Astrocyte (in vitro differentiated cells and primary cell): Measurements from ENCODE around the gene CEP89. TPM values are rescaled to one million over a fixed set of nuclear protein-coding genes. Genes with fewer than 3 reads are reported as not detected.

ENCODE experiments used
- DNase-seq: peaks from one replicate; pipeline ENCODE4 v3.0.0-alpha.2; 2010; ENCODE audit warnings: low read depth
- FAIRE-seq: peaks from 2 replicates; lab custom pipeline; 2011; peaks lifted over from hg19 to GRCh38; lab: Jason Lieb, UNC
- H2AFZ ChIP-seq: 2 replicates; pipeline ENCODE4 v1.6.0; 2012; ENCODE audit warnings: low read depth, low read length, inconsistent platforms
- H3K27ac ChIP-seq: 2 replicates; pipeline ENCODE4 v1.5.1; 2011; ENCODE audit warnings: low read depth, low read length, inconsistent platforms
- H3K27me3 ChIP-seq: 2 replicates; pipeline ENCODE4 v1.6.0; 2011; ENCODE audit warnings: low read length, inconsistent platforms; ENCODE audit not compliant: insufficient read depth
- H3K36me3 ChIP-seq: 2 replicates; pipeline ENCODE4 v1.5.1; 2011; ENCODE audit warnings: low read length, inconsistent platforms; ENCODE audit not compliant: insufficient read depth
- H3K4me1 ChIP-seq: 2 replicates; pipeline ENCODE4 v1.5.1; 2011; ENCODE audit warnings: low read length, inconsistent platforms; ENCODE audit not compliant: insufficient read depth
- H3K4me2 ChIP-seq: 2 replicates; pipeline ENCODE4 v1.6.0; 2012; ENCODE audit warnings: low read length, inconsistent platforms
- H3K4me3 ChIP-seq: 2 replicates; pipeline ENCODE4 v1.5.1; 2011; ENCODE audit warnings: low read depth, mild to moderate bottlenecking, low read length, inconsistent platforms; ENCODE audit not compliant: insufficient read depth
- H3K79me2 ChIP-seq: 2 replicates; pipeline ENCODE4 v1.6.0; 2012; ENCODE audit warnings: mild to moderate bottlenecking, low read length, inconsistent platforms; ENCODE audit not compliant: insufficient read depth
- H3K9ac ChIP-seq: 2 replicates; pipeline ENCODE4 v1.6.0; 2012; ENCODE audit warnings: mild to moderate bottlenecking, low read length, inconsistent platforms
- H3K9me3 ChIP-seq: 2 replicates; pipeline ENCODE4 v1.5.1; 2012; ENCODE audit warnings: low read depth, mild to moderate bottlenecking, low read length, inconsistent platforms; ENCODE audit not compliant: insufficient read depth
- H4K20me1 ChIP-seq: 2 replicates; pipeline ENCODE4 v1.6.0; 2012; ENCODE audit warnings: low read length, inconsistent platforms; ENCODE audit not compliant: insufficient read depth
- H3K27ac Mint-ChIP-seq: one replicate; pipeline ENCODE4 v1.8.0; 2021; ENCODE audit warnings: mild to moderate bottlenecking, mixed read lengths; ENCODE audit not compliant: unreplicated experiment
- H3K27me3 Mint-ChIP-seq: one replicate; pipeline ENCODE4 v1.8.0; 2021; ENCODE audit warnings: low read depth, mixed read lengths; ENCODE audit not compliant: unreplicated experiment
- H3K36me3 Mint-ChIP-seq: one replicate; pipeline ENCODE4 v1.8.0; 2021; ENCODE audit warnings: low read depth, mixed read lengths; ENCODE audit not compliant: unreplicated experiment
- H3K4me1 Mint-ChIP-seq: one replicate; pipeline ENCODE4 v1.8.0; 2021; ENCODE audit warnings: low read depth, mixed read lengths; ENCODE audit not compliant: unreplicated experiment
- H3K4me3 Mint-ChIP-seq: one replicate; pipeline ENCODE4 v1.8.0; 2021; ENCODE audit warnings: mild to moderate bottlenecking, moderate library complexity, mixed read lengths; ENCODE audit not compliant: unreplicated experiment
- H3K9me3 Mint-ChIP-seq: one replicate; pipeline ENCODE4 v1.8.0; 2021; ENCODE audit warnings: mild to moderate bottlenecking, mixed read lengths; ENCODE audit not compliant: unreplicated experiment
- CTCF ChIP-seq: IDR thresholded peaks from 2 replicates; pipeline ENCODE4 v1.5.1; 2011; ENCODE audit warnings: low read depth, mild to moderate bottlenecking, inconsistent platforms, low read length, moderate library complexity; ENCODE audit not compliant: insufficient read depth
- EZH2 ChIP-seq: IDR thresholded peaks from 2 replicates; pipeline ENCODE4 v1.6.1; 2012; ENCODE audit warnings: mild to moderate bottlenecking, low read length, inconsistent platforms; ENCODE audit not compliant: insufficient read depth
- total RNA-seq: library from RNA; stranded (reverse); gene quantifications from 2 replicates; pipeline ENCODE4 v1.2.1, GENCODE V29; 2021

Gene CEP89
- total RNA-seq, 1 donor from 2014 or later, result 28.3 TPM

- H3K27me3 ChIP-seq, result no peaks in the 10 kb centered on the region
- Mint-ChIP-seq H3K27me3 (no peaks in the 10 kb centered on the region), H3K36me3 (peaks cover 3% of the 10 kb centered on the region), H3K4me1 (no peaks in the 10 kb centered on the region), H3K9me3 (no peaks in the 10 kb centered on the region), H3K4me3 (no peak overlapping the region), H3K27ac (no peak overlapping the region)
- no peak overlapping the region for H3K27ac ChIP-seq
- H3K4me1 ChIP-seq, result no peaks in the 10 kb centered on the region
- no peak overlapping the region for H3K4me3 ChIP-seq
- H3K9me3 ChIP-seq, result no peaks in the 10 kb centered on the region
- FAIRE-seq (no peak), DNase-seq (peak; percentile 27)
- peaks cover 5% of the 10 kb centered on the region for H3K79me2 ChIP-seq
- peak; percentile 88 for TF ChIP-seq CTCF
- TF ChIP-seq EZH2, result no peak
- no peaks in the 10 kb centered on the region for H3K36me3 ChIP-seq
- no peak overlapping the region for H3K4me2 ChIP-seq
- no peak overlapping the region for H3K9ac ChIP-seq
- H4K20me1 ChIP-seq, result no peaks in the 10 kb centered on the region
- no peak overlapping the region for H2AFZ ChIP-seq
Measured at GRCh38 chr19:32976223-32976805, 4.6 kb upstream of the CEP89 start.

GRCh38 chr19:32971012-32971595 lies 654 bp downstream of the CEP89 start:
- Histone ChIP-seq H3K36me3 (peaks cover 8% of the 10 kb centered on the region), H3K4me3 (peak overlapping the region; percentile 83), H2AFZ (peak overlapping the region; percentile 94), H3K9me3 (no peaks in the 10 kb centered on the region), H3K27me3 (no peaks in the 10 kb centered on the region), H4K20me1 (peaks cover 19% of the 10 kb centered on the region), H3K4me1 (peaks cover 6% of the 10 kb centered on the region), H3K9ac (peak overlapping the region; percentile 86), H3K4me2 (peak overlapping the region; percentile 98), H3K27ac (peak overlapping the region; percentile 38), H3K79me2 (peaks cover 34% of the 10 kb centered on the region)
- peaks cover 5% of the 10 kb centered on the region for H3K36me3 Mint-ChIP-seq
- no peaks in the 10 kb centered on the region for H3K9me3 Mint-ChIP-seq
- FAIRE-seq (no peak), DNase-seq (no peak)
- TF ChIP-seq EZH2 (no peak), CTCF (no peak)
- no peaks in the 10 kb centered on the region for H3K27me3 Mint-ChIP-seq
- H3K27ac Mint-ChIP-seq, result peak overlapping the region; percentile 89
- H3K4me1 Mint-ChIP-seq, result peaks cover 3% of the 10 kb centered on the region
- peak overlapping the region; percentile 98 for H3K4me3 Mint-ChIP-seq

GRCh38 chr19:32969549-32969948 lies 2.2 kb downstream of the CEP89 start:
- TF ChIP-seq CTCF (no peak), EZH2 (no peak)
- Mint-ChIP-seq H3K4me1 (peaks cover 3% of the 10 kb centered on the region), H3K9me3 (no peaks in the 10 kb centered on the region), H3K27ac (no peak overlapping the region), H3K27me3 (no peaks in the 10 kb centered on the region), H3K4me3 (peak overlapping the region; percentile 21), H3K36me3 (peaks cover 5% of the 10 kb centered on the region)
- Histone ChIP-seq H3K36me3 (peaks cover 10% of the 10 kb centered on the region), H3K4me2 (no peak overlapping the region), H3K4me1 (peaks cover 6% of the 10 kb centered on the region), H3K27me3 (no peaks in the 10 kb centered on the region), H2AFZ (no peak overlapping the region), H3K4me3 (no peak overlapping the region), H3K9me3 (no peaks in the 10 kb centered on the region), H3K27ac (no peak overlapping the region), H4K20me1 (peaks cover 19% of the 10 kb centered on the region), H3K9ac (no peak overlapping the region), H3K79me2 (peaks cover 34% of the 10 kb centered on the region)
- DNase-seq (no peak), FAIRE-seq (no peak)
